Ecto neural progenitor cell (in vitro differentiated cells): Measurements from ENCODE around the gene TNFRSF6B.
A peak's percentile ranks its signal among the peaks of the same experiment; 100 is the strongest.

Experiments used
- DNase-seq: peaks from one replicate; pipeline ENCODE4 v3.0.0-alpha.2; 2018; ENCODE audit warnings: low spot score

The TNFRSF6B gene

DNA sequence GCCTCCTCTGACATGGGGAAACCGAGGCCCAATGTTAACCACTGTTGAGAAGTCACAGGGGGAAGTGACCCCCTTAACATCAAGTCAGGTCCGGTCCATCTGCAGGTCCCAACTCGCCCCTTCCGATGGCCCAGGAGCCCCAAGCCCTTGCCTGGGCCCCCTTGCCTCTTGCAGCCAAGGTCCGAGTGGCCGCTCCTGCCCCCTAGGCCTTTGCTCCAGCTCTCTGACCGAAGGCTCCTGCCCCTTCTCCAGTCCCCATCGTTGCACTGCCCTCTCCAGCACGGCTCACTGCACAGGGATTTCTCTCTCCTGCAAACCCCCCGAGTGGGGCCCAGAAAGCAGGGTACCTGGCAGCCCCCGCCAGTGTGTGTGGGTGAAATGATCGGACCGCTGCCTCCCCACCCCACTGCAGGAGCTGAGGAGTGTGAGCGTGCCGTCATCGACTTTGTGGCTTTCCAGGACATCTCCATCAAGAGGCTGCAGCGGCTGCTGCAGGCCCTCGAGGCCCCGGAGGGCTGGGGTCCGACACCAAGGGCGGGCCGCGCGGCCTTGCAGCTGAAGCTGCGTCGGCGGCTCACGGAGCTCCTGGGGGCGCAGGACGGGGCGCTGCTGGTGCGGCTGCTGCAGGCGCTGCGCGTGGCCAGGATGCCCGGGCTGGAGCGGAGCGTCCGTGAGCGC, 1.6 kb downstream of the TNFRSF6B start:
- no peak for DNase-seq

DNA sequence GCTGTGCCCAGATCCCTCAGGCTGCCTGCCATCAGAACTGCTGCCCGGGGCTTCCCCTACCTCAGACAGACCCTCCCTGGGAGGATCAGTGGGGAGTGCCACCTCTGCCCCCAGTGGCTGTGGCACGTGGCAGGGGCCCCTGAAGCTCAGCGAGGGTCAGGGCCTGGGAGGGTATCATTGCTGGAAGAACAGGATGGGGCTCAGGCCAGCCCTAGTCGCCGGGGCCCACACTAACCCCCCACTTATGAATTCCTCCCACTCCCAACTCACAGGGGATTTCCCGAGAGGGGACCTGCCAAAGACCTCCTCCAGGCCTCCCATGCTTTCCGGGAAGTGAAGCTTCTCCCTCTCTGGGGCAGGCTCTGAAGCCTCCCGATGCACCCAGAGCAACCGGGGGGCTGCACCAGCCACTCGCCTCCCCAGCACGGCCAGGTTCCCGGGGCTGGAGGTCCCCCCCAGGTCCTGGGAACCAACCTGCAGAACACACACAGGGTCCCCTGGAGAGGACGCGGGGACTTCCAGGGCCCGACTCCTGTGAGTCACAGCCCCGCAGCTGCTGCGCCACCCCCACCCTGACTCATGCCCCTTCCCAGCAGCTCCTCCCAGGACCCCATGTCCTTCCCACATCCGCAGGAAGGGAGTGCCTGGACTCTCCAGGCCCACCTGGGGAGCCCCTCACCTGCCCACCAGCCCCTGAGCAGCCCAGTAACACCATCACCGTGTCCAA, 2.5 kb downstream of the TNFRSF6B start:
- no peak for DNase-seq

DNA sequence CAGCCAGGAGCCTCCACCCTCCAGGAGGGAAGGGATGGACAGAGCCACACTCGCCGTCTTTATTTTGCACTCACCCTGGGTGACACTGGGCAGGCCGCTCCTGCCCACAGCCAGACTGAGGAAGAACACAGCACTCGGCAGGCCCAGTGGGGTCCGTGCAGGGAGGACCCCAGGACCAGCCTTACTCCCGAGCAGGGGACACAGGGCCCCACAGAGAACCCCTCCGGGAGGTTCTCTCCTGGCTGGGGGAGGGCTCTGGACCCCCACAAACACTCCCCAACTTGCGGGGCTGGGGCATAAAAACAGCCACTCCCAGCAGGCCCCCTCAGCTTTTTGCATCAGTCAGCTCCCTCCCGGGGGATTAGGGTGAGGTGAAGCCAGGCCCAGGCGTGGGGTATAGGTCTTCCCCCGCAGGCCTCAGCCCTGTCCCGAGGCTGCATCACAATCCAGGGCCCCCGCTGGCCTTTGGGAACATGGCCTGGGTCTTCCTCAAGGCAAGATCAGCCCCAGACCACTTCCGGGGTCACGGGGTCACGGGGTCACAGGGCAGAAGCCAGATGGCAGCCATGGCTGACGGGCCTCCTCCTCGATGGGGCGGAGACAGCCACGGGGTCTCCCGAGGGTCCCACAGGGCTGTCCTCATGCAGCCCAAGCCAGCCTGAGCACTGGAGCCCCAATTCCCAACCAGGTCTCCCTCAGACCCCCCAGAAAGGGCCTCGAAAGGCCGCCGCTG, 3.2 kb downstream of the TNFRSF6B start:
- no peak for DNase-seq

DNA sequence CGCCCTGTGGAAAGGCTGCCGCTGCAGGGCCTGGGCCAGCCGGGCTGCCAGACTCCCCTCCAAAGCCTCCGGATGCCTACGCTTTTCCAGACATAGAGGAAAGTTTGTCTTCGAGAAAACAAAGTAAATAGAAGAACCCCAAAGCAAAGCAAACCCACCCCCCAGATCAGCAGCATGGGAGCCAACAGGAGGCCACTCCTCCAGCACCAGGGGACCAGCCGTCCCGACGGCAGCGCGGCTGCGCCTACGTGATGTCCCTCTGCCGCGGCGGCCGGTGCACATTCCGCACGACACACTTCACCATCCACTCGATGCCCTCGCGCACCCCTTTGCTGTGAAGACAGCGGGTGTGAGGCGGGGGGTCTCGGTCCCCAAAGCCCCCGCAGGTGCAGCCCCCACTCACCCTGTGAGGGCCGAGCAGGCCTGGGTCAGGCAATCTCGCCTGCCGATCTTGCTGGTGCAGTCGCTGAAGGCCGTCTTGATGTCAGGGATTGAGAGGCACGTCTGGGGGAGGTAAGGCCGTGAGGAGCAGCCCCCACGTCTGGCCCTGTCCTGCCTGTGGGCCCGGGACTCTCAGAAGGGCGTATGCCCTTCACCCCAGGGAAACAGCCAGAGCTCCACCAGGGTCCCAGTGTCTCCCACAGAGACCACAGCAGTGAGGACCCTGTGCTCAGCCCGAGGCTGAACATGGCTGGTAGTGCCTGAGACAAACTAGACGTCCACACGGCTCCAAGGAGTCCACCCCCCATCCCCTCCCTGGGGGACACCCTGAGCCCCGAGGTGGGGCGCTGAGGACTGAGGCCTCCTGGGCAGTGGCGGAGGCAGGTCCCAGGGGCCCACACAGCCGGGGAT, 4.0 kb downstream of the TNFRSF6B start:
- peak; percentile 41 for DNase-seq

DNA sequence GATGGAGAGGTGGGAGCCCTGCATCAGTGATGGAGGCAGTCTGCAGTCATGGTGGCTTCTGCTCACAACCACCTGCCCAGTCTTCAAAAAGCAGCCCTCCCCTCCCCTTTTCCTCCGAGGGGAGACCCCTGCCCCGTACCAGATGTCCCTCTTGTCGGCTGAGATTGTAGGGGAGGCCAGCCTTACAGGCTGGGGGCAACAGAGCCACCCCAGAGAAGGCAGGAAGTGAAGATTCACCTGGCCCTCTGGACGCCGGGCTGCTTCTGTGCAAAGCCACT, 4.5 kb downstream of the TNFRSF6B start:
- no peak for DNase-seq

DNA sequence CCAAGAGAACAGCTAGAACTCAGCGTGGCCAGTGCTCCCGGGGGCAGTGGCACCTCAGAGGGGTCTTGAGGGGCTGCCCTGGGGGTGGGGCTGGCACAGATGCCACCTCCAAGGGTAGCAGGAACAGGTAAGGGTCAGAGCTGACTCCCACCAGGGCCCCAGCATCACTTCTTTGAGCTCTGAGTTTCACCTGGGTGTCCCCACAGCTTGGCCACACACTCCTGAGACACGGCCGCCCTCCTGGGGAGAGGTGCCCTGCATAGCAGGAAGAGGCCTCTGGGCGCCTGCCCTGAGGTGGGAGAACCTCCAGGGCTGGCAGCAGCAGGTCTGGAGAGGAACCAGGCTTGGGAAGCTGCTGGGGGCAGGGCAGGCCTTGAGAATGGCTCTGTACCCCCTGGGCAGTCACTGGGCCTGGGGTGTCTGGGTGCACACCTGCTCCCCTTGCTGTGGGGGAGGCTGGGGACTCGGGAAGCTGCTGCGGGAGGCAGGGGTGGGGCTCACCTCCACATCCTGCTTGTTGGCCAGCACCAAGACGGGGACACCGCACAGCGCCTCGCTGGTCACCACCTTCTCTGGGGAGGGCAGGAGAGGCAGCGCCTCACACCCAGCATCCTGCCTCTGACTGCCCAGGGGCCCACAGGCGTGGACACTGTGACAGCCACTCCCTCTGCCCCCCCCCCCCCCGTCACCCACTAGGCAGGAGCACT, 5.0 kb downstream of the TNFRSF6B start:
- no peak for DNase-seq

DNA sequence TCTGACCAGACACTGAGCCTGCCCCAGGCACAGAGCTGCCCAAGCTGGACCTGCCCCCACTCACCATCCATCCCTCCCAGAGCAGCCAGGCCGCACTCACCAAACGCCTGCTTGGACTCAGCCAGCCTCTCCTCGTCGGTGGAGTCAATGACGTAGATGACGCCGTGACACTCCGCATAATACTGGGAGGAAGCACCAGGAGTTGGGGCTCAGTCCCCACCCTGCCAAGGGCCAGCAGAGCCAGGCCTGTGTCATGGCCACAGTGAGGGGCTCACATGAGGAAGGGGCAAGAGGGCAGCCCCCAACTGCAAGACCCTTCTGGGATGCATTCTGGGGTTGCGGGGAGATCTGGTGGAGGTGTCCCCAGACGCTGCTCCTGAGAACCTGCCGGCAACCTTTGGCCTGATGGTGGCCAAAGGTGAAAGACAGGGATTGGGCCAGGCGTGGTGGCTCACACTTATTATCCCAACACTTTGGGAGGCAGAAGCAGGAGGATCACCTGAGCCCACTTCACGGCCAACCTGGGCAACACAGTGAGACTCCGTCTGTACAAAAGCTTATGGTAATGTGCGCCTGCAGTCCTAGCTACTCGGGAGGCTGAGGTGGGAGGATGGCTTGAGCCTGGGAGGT, 5.7 kb downstream of the TNFRSF6B start:
- no peak for DNase-seq

DNA sequence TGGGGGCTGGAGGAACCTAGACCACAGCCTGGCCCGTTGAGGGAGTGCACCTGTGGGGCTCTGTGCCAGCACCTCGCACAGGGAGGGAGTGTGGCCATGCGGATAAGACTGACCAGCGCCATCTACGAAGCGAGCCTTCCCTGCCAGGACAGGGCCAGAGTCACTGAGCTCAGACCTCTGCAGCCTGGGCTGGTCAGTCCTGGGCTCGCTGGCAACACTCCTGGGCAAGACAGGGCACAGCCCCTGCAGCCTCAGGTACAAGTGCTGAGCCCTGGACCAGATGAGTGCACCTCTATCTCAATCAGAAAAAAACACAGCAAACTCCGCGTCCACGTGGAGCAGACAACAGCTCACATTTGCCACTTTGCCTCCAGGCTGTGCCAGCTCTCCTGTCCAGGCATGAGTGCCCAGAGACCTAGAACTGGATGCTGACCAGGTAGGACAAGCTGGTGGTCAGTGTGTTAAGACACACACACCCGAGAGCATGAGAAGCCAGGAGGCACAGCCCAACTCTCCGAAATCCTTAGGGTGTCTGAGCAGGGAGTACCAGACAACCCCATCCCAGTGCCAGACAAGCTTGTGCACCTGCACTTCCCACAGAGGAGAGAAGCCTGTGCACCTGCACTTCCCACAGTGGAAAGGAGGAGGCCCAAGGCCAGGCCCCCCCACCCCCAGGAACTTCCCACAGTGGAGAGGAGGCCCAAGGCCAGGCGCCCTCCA, 6.5 kb downstream of the TNFRSF6B start:
- no peak for DNase-seq

DNA sequence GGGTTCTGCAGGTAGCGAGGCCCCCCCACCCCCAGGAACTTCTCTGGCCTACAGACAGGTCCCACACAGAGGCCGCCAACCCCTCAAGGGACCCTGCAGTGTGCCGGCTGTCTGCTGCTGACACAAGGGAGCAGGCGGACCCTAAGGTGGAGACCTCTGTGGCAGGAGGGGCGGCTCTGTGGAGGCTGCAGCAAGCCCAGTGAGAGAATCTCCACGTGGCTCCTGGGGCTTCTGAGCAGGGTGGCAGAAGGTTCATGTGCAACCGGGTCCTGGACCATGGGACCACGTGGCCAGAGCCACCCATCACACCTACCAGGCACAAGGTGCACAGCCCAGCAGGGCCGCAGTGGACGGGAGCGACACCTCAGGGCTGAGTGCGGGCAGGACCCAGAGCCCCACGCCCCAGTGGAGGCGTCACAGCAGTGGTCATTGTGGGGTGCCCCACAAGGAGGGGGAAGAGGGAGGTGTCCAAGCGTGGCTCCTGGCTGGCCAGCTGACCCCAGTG, 7.1 kb downstream of the TNFRSF6B start:
- DNase-seq: no peak

DNA sequence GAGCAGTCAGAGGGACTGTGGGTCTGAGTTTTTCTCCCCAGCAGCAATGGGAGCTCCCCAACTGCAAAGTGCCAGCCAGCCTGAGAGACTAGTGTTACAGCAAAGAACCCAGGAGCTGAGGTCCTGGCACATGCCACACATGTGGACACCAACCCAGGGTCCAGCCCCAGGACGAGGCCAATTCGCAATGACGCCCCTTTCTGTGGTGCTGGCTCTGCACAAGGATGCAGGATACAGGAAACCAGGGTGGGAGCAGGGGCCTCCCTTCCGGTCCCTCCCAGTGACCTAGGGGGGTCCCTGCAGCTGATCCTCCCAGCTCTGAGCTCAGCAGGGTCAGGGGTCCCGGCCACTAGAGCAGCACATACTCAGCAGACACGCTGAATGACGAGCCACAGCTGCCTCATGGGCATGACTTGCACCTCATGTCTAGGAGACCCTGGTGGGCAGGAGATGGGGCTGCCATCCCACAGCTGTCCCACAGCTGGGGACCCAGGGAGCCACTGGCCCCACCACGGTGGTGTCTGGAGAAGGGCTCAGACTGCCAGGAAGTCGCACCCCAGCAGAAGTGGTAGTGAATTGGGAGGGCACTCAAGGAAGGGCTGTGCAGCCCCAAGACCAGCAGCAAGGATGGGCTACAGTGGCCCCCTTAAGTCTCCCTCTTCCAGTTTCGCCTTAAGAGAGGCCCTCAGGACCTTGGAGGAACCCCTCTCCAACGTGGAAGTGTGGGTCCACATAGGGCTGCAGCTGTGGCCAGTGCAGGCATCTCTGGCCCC, 7.7 kb downstream of the TNFRSF6B start:
- peak; percentile 39 for DNase-seq

DNA sequence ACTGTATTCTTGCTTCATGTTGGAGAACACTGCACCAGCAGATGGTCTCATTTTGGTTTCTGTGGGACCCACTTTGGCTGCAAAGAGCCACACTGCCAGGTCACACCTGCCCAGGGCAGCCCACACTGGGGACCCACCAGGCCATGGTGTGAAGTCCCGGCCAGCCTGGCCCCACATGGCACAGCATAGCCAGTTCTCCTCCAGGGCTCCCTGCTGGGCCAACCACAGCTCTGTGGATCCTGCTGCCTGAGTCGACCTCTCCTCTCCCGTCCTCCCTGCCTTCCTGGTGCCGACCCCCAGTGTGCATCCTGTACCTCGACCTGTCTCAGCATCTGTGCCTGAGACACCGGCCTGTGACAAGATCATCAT, 8.3 kb downstream of the TNFRSF6B start:
- no peak for DNase-seq

DNA sequence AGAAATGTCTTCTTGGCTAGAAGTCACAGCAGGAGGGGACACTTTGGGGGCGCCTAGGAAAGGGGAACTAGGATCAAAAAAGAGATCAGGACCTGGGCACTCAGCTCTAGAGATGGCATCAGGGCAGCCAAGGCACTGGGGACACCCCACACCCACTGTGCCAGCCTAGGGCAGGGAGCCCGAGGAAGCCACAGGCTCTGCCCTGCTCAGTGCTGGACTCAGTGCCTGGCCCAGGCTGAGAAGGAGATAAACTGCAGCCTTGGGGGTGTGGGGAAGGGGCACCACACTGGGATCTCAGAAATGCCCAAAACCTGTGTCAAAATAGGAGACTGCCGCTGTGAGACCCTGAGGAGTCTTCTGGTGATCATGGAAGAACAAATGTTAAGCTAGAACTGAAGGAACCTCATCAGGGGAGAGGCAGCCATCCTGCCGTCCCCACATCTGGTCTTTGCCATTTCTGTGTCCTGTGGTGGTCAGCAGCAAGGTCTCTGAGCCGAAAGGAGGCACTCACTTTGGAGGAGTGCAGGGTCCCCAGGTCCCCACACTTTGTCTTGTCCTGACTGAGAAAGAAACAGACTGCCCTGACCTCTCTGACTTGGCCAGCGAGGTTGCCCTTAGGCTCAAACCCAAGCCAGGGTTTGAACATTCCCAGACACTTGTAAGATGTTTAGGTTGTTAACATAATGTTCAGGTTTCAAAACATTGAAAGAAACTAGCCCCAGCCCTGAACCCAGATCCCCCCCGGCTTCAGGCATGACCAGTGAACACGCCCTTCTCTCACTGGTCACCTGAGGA, 9.0 kb downstream of the TNFRSF6B start:
- no peak for DNase-seq

DNA sequence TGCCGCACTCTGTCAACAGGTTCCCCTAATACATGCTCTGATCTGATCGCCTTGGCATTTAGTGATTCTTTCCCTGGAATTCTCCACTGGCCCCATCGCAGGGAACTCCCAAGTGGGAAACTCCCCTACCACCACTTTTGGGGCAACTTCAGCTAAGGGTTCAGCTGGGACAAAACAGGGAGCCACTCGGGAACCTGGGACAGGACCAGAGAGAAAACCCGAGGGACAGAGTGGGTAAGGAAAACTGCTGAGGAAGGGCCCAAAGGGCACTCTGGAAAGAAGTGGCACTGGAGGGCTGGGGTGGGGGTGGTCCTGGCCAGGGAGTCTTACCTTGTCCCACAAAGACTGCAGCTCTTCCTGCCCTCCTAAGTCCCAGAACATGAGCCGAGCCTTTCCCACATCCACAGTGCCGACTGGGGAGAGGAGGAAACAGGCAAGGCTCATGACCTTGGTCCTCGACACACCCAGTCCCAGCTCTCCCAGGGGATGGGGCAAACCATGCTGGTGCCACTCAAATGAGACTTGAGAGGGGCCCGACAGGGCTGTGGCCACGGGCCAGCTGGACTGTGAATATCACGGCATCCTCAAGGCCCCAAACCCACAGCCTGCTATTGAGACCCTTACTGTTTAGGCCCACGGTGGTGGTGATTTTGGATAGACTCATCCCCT, 9.7 kb downstream of the TNFRSF6B start:
- no peak for DNase-seq

DNA sequence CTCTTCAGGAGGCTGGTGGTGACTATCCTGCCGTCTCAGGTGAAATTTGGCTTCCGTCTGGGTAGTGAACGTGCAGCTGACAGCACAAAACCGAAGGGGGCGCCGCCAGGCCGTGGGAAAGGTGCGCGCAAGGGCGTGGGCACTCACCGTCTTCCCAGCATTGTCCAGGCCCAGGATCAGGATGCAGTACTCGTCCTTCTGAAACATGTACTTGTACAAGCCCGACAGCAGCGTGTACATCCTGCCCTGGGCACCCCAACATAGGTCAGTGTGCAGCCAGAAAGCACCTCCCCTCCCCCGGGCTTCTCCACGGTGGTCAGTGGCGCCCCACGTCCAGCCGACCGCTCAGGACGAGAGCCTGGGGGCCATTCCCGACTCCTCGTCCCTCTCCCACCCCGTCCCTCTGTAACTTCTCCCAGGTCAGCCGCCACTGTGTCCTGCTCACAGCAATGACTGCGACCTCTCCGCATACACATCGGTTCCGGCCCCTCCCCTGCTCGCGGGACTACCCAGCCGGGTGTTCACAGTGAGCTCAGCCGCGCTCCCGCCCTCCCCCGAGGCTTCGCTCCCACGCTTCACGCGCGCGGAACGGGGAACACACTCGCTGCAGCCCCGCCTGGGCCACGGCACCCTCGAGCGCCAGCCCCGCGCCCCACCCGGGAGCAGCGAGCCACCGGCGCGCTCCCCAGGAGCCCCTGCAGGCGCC, 10.6 kb downstream of the TNFRSF6B start:
- DNase-seq: no peak

DNA sequence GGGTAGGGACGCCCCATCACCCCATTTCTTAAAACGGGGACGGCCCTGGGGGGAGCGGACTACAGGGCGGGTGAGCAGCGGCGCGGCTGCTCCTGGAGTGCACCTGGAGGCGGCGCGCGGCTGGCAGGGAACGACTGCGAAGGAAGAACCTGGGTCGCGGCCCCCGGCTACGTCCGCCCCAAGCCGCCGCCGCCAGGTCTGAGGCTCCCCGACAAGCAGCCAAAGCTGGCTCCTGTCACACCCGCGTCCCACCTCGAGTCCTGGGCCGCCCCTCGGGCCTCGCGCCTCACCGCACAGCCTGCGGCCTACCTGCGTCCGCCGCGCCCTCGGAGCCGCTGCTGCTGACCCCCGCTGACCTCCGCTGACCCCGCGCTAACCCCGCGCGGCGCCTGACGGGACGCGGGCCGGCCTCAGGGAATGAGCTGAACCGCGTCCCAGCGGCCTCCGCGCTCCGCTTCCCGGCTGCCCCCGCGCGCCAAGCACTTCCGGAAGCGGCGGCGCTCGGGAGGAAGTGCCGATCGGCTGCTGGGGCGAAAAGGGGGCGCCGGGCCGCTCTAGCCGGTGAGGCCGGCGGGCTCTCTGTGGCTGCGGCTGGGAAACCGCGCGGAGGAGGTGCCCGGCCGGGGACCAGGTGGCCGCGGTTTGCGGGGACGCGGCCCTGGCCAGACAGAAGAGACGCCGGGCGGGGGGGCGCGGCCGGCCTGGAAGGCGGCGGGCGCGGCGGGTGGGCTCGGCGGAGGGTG, 11.3 kb downstream of the TNFRSF6B start, which contains the start of the genes ARFRP1 and ZGPAT:
ARFRP1 (minus strand) TSS at position 419 of the 743 bp plus-strand sequence. CDS start 885 bp downstream, outside the sequence.
ZGPAT (plus strand) TSS at position 482 of the 743 bp plus-strand sequence. CDS start 542 bp downstream, outside the sequence.
- peak; percentile 94 for DNase-seq

DNA sequence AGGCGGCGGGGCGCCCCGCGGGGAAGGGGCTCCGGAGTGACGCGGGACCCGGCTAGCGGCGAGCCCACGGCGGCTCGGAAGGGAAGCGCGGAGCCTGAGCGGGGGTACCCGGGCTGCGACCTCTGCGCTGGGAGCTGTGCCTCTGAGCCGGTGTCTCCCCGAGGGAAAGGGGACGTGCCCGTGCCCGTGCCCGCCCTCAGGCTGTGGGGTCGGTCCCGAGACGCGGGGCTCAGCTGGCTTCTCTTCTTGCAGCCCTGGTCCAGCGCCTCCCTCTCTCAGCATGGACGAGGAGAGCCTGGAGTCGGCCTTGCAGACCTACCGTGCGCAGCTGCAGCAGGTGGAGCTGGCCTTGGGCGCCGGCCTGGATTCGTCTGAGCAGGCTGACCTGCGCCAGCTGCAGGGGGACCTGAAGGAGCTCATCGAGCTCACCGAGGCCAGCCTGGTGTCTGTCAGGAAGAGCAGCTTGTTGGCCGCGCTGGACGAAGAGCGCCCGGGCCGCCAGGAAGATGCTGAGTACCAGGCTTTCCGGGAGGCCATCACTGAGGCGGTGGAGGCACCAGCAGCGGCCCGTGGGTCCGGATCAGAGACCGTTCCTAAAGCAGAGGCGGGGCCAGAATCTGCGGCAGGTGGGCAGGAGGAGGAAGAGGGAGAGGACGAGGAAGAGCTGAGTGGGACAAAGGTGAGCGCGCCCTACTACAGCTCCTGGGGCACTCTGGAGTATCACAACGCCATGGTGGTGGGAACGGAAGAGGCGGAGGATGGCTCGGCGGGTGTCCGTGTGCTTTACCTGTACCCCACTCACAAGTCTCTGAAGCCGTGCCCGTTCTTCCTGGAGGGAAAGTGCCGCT, 12.1 kb downstream of the TNFRSF6B start:
- no peak for DNase-seq
